ENCODE results near the gene CFAP410.
"Not testable (repeated sequence)": the region's sequence is repeated elsewhere in the genome, so short reads cannot be mapped to it uniquely, and the experiment has no call there.

Gene CFAP410

DNA sequence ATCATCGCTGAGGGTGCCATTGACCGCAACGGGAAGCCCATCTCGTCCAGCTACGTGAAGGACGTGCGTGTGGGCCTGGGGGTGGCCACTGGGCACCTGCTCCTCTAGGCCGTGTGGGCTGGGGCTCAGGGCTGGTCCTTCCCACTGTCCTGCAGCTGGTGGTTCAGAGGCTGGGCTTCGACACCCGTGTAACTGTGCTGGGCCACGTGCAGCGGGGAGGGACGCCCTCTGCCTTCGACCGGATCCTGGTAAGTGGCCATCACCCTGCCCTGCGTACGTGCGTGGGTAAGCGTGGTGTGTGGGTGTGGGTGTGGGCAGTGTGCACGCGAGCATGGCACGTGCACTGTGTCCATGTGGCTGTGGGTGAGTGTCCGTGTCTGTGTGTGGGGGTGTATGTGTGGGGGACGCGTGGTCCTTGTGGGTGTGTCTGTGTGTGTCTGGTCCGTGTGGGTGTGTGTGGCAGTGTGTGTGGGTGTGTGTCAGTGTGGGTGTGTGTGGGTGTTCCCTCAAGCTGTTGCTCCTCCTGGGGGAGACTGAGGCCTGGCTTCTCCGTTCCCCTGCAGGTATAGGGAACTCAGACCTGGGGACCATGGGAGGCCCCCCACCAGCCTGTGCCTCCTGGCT, 22.8 kb downstream of the CFAP410 start:
- no peak for DNase-seq (ENCODE audit: low read depth)

DNA sequence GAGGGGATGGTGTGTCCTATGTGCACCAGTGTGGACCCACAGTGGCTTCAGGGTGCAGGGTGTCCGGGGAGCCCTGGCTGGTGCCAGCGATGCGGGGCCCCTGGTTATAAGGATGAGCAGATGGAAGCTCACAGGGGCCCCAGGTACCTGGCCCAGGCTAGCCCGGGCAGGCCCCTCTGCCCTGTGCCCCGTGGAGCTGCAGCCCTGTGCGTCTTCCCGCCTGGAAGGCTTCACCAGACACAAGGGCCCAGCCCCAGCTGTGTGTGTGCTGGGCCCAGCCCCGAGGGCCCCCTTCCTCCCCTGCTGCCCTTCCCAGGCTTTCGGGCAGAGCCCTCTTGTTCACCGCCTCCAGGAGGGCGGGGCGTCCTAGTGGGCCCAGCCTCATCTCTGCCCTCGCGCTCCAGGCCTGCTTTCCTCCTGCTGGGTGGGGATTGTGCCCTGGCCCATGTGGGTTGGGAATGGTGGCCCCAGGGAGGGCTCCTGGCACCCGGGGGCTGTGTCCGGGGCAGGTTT, 23.4 kb downstream of the CFAP410 start:
- no peak for DNase-seq (ENCODE audit: low read depth)

DNA sequence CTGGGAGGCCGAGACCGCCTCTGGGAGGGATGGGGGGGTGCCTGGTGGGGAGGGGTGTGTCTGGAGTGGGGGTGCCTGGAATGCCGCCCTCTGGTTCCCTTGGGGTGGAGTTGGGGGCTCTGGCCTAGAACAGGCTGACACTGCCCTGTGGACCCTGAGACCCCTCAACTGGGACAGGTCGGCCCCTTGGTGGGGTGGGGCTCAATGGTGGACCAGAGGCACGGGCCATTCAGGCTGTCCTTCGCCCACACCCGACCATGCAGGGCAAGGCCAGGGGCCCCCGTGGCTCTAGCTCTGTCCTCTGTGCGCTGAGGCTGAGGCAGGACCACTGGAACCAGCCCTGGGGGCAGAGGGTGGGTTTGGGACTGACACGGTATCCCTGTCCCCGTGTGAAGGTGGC, 24.6 kb downstream of the CFAP410 start:
- DNase-seq (ENCODE audit: low read depth) = no peak

DNA sequence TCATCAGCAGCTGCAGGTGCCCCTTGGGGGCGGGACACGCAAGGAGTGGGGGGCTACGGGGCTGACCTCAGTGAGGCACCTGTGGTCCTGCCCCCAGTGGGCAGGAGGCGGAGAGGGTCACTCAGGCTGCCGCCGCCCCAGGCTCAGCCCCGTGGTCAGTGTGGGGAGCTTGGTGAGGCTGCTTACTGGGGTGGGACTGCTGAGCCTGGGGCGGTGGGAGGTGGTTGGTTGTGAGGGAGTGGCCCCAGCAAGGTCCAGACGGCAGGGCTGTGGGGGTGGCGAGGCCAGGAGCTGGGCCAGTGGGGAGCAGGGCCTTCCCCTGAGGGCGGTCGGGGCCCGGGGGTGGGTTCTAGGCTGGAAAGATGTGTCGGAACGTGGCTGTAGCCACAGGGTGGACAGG, 25.1 kb downstream of the CFAP410 start:
- no peak for DNase-seq (ENCODE audit: low read depth)

DNA sequence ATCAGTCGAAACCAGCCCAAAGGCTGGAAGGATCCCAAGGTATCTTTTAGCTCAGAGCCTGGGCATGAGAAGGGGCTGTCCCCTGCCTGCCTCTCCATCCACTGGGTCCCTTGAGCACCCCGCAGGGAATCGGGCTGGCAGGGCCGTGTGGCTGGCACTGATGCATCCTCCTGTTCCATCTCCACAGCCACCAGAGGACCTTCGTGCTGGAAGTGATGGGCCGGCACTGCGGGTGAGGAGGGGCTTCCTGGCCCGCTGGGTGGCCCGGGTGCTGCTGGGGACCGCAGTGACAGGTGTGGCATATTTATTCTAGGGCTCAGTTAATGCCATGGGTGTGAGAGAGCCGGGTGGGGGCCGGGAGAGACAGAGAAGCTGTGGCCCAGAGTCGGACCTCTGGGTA, 25.7 kb downstream of the CFAP410 start:
- no peak for DNase-seq (ENCODE audit: low read depth)

GRCh38 chr21:44312716-44313115, 26.5 kb downstream of the CFAP410 start:
- no peak for DNase-seq (ENCODE audit: low read depth)

GRCh38 chr21:44312089-44312488, 27.1 kb downstream of the CFAP410 start:
- no peak for DNase-seq (ENCODE audit: low read depth)

DNA sequence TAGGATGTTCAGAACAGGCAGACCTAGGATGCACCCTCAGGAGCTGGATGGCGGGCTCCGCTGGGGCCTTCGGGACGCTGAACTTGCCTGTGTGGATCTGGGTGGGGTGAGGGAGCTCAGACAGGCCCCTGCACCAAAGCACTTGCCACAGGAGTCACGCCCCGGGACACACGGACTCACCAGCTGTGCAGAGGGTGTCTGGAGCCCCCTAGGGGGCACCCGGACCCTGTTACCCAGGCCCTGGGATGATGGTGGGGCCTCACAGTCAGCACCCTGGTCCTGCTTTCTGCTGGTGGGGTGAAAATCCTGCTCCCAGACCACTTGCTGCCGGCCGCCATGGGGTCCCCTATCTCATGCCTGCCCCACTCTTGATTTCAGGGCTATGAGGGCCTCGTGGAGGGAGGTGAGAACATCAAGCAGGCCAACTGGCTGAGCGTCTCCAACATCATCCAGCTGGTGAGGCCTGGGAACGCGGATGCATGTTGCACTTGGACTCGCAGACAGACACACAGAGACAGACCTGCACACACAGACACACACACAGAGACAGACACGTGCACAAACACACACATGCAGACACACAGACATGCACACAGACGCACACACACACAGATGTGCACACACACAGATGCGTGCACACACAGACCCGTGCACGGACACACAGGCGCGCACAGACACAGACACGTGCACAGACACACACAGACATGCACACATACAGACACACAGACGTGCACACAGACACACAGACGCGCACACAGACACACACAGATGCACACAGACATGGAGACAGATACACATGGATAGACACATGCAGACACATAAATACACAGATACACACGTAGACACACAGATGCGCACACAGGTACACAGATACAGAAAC, 28.3 kb downstream of the CFAP410 start:
- no peak for DNase-seq (ENCODE audit: low read depth)

DNA sequence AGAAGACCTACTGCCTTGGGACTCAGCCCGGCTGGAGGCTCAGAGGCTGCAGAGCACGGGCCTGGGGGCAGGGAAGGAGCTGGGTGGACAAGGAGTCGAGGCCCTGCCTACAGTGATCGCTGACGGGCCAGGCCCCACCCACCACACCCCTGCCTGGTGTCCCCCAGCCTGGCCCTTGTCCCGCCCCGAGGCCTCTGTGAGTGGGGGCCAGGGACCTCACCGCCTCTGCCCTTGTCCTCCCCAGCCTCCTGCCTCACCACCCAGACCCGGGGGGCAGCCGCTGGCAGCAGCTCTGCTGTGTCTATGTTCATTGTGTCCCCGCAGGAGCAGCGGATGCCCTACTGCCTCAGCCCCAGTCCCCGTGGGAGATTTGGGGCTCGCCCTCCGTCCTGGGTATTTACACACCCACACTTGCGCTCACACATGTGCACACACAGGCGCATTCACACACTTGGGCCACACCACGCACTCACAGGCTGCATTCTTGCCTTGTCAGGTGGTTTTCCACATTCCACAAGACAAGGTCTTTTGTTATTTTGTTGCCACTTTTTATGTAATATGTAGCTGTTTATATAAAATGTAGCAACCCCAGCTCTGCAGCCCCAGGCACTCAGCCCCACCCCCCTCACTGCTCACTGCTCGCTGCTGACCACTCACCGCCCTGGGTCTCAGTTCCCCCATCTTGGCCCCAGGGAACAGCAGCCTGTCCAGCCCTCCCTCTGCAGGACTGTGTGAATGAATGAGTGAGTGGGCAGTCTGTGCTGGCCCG, 32.1 kb downstream of the CFAP410 start:
- DNase-seq (ENCODE audit: low read depth) = no peak

DNA sequence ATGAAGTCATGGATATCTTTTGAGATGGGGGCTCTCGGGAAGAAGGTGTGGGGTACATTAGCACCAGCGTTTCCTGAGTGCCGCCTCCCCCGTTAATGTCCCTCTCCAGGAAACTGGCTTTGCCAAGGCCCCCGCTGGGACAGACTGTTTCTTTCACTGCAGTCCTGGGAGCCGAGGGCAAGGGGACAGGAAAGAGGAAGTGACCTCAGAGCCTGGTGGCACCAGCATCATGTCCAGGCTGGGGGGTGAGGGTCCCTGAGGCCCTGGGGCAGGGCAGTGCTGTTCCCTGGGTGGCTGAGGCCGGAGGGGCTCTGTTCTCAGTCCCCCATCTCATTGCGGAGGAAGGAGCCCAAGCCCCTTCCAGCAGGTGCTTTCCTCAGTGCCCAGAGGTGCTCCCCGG, 33.5 kb downstream of the CFAP410 start:
- no peak for DNase-seq (ENCODE audit: low read depth)

DNA sequence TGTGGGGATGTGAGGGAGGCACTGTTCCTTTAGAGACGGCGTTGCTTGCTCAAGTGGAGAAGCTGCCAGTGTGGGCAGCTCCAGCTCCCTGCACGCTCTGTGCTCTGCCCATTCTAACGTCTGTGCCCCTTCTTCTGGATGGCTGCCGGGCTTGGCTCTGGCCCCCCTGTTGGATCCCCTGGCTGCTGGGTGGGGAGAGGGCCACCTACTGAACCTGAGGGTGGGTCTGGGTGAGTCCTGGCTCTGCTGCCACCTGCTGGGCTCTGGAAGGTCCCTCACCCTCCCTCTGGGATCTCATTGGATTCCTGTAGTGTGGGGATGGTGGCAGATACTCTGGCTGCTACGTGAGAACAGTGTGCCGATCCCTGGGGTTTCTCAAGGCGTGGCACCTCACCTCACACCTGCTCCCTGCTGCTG, 34.3 kb downstream of the CFAP410 start:
- DNase-seq (ENCODE audit: low read depth) = no peak

GRCh38 chr21:44304011-44304616, 35.1 kb downstream of the CFAP410 start:
- DNase-seq (ENCODE audit: low read depth) = no peak

- DNase-seq (ENCODE audit: low read depth) = no peak
These were observed 35.7 kb downstream of the CFAP410 start for GRCh38 chr21:44303490-44303981.

- not testable (repeated sequence) for DNase-seq (ENCODE audit: low read depth)
These were observed 36.4 kb downstream of the CFAP410 start for GRCh38 chr21:44302573-44303401.

DNA sequence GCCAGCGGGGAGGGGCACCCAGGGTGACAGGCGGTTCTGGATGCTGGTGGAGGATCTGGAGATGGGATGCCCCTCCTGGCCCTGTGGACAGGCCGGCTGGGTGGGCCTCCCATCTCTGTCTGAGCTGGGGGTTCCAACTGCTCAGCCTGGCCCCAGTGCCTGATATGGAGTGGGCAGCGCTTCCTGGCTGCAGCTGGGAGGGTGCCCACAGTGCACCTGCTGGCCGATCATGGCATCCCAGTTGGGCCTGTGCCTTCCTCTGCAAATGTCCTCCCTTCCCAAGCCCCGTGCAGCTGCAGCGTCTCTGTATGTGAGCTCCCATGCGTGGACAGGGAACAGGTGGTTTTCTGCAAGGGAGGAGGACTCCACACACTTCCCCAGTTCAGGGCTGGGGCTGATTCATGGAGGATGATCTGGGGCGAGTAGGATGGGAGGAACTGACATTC, 37.2 kb downstream of the CFAP410 start:
- DNase-seq (ENCODE audit: low read depth) = no peak

GRCh38 chr21:44301141-44301540, 38.0 kb downstream of the CFAP410 start:
- no peak for DNase-seq (ENCODE audit: low read depth)

GRCh38 chr21:44300262-44300959, 38.8 kb downstream of the CFAP410 start:
- peak; percentile 42 for DNase-seq (ENCODE audit: low read depth)

- no peak for DNase-seq (ENCODE audit: low read depth)
These were observed 39.5 kb downstream of the CFAP410 start, which contains the start of gene PFKL for GRCh38 chr21:44299458-44300261. Gene PFKL, plus strand, starts transcription at chr21:44300053. Its CDS starts 53 bp downstream, at chr21:44300106.

DNA sequence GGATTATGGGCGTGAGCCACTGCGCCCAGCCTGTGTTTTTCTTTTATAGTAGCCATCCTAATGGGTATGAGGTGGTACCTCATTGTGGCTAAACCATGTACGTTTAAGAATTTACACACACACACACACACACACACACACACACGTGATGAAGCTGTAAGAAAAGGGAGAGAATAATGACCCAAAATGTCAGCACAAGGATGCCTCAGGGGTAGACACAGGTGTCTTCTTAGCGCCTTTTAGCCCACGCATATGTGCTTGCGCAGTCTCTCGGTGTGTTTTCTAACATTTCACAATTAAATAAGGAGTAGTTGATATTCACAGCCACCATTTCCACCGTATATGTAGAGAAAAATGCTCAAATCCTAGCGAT, 40.1 kb downstream of the CFAP410 start:
- no peak for DNase-seq (ENCODE audit: low read depth)
